Hematopoietic multipotent progenitor cell treated with erythropoietin and hydrocortisone succinate and interleukin-3 and kit ligand, for 6 days (in vitro differentiated cells): ENCODE measurements around the gene CCDC92.
A peak's percentile ranks its signal among the peaks of the same experiment; 100 is the strongest.

Experiments used
- DNase-seq: peaks from one replicate; pipeline ENCODE4 v3.0.0-alpha.2; 2015

CCDC92 gene

GRCh38 chr12:124001343-124001742, 28.7 kb upstream of the CCDC92 start:
- DNase-seq = no peak

GRCh38 chr12:124000111-124000510, 27.5 kb upstream of the CCDC92 start:
- no peak for DNase-seq

GRCh38 chr12:123998991-123999359, 26.3 kb upstream of the CCDC92 start:
- peak; percentile 36 for DNase-seq

GRCh38 chr12:123998344-123998990, 25.8 kb upstream of the CCDC92 start:
- peak; percentile 35 for DNase-seq

GRCh38 chr12:123997908-123998307, 25.3 kb upstream of the CCDC92 start:
- DNase-seq = no peak

- DNase-seq = no peak
These were observed 24.6 kb upstream of the CCDC92 start for GRCh38 chr12:123997033-123997822.

- no peak for DNase-seq
These were observed 23.9 kb upstream of the CCDC92 start for GRCh38 chr12:123996581-123996980.

GRCh38 chr12:123995023-123995748, 22.6 kb upstream of the CCDC92 start:
- DNase-seq = no peak

- no peak for DNase-seq
These were observed 19.6 kb upstream of the CCDC92 start for GRCh38 chr12:123992118-123992825.

- no peak for DNase-seq
These were observed 18.8 kb upstream of the CCDC92 start for GRCh38 chr12:123991372-123991951.

GRCh38 chr12:123990511-123990910, 17.9 kb upstream of the CCDC92 start:
- peak; percentile 29 for DNase-seq

GRCh38 chr12:123989753-123990152, 17.1 kb upstream of the CCDC92 start:
- no peak for DNase-seq

GRCh38 chr12:123989168-123989567, 16.5 kb upstream of the CCDC92 start:
- DNase-seq = no peak

- DNase-seq = no peak
These were observed 14.4 kb upstream of the CCDC92 start for GRCh38 chr12:123987022-123987421.

- no peak for DNase-seq
These were observed 13.8 kb upstream of the CCDC92 start for GRCh38 chr12:123986374-123986965.

- no peak for DNase-seq
These were observed 12.3 kb upstream of the CCDC92 start for GRCh38 chr12:123984903-123985302.

GRCh38 chr12:123983822-123984485, 11.3 kb upstream of the CCDC92 start:
- DNase-seq = peak; percentile 85

GRCh38 chr12:123982269-123982668, 9.6 kb upstream of the CCDC92 start:
- DNase-seq = no peak

- DNase-seq = no peak
These were observed 6.9 kb upstream of the CCDC92 start for GRCh38 chr12:123979566-123979965.

GRCh38 chr12:123976227-123976826, 3.7 kb upstream of the CCDC92 start:
- DNase-seq = no peak
